ENCODE results near the gene COL23A1.

The COL23A1 gene

DNA sequence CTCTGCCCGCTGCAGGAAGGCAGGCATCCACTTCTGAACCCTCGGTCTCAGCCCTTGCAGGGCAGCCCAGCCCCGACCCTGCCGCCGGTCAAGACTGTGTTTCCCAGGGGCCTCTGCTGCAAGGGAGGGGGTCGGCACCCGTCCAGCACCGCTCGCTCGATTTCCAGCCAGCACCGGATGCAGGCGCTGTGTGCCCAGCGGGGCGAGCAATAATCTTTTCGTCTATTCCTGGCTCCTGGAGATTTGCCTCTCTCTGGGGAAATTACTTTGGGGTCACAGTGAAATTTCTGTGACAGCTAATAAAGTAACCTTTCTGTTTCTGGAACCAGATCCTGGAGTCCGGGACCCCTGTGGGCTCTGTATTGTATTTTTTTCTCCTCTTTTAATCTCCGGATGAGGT is 155.3 kb downstream of the COL23A1 start:
- no peak for DNase-seq (ENCODE audit: low spot score)

GRCh38 chr5:178434016-178434761 is 156.0 kb downstream of the COL23A1 start:
- DNase-seq (ENCODE audit: low spot score) = no peak

- no peak for DNase-seq (ENCODE audit: low spot score)
Observed at GRCh38 chr5:178433273-178433775, 156.9 kb downstream of the COL23A1 start.

GRCh38 chr5:178432421-178433272 is 157.5 kb downstream of the COL23A1 start:
- no peak for DNase-seq (ENCODE audit: low spot score)

GRCh38 chr5:178431782-178432165 is 158.4 kb downstream of the COL23A1 start:
- no peak for DNase-seq (ENCODE audit: low spot score)

DNA sequence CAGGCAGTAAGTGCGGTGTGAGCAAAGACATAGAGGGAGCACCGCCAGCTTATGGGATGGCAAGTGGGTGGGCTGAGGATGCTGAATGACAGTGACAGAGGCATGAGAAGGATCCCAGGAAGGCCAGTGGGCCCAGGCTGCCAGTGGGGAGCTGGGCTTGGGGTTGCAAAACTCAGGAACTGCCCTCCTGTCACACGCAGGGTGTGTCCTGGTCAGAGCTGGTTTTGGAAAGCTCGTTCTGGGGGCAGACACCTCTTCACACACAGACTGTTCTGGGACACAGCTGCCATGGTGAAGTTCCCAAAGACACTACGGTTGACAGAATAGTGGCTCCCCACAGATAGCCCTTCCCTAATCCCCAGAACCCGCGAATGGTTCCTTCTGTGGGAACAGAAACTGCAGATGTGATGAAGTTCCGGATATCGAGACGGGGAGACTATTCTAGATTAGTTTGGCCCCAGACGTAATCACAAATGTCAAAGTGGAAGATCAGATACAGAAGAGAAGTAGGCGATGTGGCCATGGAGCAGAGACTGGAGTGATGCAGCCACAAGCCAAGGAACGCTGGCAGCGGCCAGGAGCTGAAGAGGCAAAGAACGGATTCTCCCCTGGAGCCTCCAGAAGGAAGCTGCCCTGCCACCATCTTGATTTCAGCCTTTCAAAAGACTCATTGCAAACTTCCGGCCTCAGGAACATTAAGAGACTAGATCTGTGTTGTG is 159.0 kb downstream of the COL23A1 start:
- DNase-seq (ENCODE audit: low spot score) = no peak

- DNase-seq (ENCODE audit: low spot score) = no peak
Observed at GRCh38 chr5:178430186-178431062, 159.8 kb downstream of the COL23A1 start.

- no peak for DNase-seq (ENCODE audit: low spot score)
Observed at GRCh38 chr5:178429491-178430185, 160.6 kb downstream of the COL23A1 start.

DNA sequence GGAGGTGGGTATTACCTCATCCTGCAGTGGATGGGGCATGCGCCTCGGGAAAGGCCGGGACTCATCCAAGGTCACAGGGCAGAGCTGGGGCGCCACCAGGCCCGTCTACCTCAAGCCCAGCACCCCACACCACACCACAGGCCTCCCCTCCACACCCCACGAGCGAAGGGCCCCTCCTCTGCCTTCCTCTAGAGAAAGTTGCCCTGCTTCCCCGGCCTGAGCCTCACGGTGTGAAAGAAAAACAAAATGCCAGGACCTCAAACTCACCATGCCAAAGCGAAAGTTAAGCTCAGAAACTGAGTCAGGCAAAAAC is 161.1 kb downstream of the COL23A1 start:
- no peak for DNase-seq (ENCODE audit: low spot score)

DNA sequence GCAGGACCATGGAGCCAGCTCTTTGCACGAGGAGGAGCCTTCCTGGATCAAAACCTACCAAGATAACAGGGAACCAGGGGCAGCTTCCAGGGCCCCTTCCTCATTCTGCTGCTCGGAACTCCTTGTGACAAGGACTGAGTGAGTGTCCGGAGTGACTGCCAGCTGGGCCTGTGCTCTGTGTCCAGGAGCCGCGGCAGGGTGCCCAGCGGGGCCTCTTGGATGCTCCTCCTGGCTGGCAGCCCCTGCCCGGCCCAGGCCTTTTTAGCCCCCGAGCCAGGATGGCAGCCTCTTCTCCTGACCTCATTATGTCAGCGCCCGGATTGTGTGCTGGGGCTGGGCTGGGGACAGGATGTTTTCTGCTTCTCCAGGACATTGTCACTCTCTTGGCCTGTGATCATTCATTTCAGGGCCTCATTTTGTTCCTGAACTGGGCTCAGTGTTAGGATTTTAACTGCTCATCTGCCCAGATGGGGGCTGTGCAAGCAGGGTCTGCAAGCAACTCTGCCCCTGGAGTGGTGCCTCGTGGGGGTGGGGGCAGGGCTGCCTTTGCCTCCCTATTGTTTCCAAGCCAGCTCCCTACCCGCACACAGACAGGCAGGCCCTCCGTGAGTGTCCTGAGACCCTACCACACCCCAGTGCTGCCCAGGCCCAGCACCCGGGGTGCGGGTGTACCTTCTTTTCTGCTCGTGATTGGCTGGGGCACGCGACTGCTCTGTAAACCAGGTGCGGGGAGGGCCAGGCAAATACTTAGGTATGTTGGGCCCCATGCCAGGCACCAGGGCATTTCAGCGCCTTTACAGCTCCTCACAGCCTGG is 161.6 kb downstream of the COL23A1 start:
- DNase-seq (ENCODE audit: low spot score) = no peak

GRCh38 chr5:178427576-178428197 is 162.5 kb downstream of the COL23A1 start:
- DNase-seq (ENCODE audit: low spot score) = no peak

DNA sequence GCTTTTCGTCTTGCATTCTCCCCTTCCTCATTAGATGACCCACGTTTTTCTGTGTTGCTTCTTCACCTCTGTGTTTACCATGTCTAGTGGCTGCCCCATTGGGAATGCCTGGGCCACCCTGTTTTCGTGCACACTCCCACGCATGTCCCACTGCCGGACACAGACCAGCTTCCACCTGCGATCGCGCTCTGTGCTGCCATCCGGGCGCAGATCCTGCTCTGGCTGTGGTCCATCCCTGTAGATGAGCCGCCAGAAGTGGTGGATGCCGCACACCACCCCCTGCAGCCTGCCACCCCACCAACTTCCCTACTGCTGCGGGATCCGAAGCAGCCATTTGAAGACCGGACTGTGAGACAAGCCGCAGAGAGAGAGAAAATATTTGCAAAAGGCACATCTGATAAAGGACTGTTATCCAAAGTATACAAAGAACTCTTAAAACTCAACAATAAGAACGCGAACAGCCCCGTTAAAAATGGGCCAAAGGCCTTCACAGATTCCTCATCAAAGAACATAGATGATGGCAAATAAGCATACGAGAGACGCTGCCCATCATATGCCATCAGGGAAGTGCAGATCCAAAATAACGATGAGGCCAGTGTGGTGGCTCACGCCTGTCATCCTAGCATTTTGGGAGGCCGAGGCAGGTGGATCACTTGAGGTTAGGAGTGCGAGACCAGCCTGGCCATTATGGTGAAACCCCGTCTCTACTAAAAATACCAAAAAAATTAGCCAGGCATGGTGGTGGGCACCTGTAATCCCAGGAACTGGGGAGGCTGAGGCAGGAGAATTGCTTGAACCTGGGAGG is 163.7 kb downstream of the COL23A1 start:
- DNase-seq (ENCODE audit: low spot score) = no peak

DNA sequence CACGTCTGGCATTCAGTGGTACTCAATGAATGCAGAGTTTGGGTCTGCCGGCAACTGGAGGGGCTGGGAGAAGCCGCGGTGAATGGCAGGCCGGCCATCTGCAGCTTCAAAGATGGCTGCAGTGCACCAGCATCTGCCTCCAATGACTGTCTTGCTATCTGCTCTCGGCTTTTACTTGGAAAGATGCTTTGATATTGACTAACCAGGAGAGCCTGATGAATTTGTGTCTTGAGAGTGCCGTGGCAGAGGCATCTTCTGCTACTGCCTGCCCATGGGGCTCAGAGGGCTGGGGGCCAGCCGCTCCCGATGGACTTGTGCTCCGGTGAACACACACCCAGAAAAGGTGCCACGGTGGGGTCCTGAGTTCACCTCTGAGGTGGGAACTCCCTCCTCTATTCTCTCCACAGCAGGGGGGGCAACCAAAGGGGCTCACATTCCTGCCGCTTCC is 164.5 kb downstream of the COL23A1 start:
- no peak for DNase-seq (ENCODE audit: low spot score)

GRCh38 chr5:178424810-178425177 is 165.4 kb downstream of the COL23A1 start:
- DNase-seq (ENCODE audit: low spot score) = no peak

GRCh38 chr5:178423901-178424809 is 166.0 kb downstream of the COL23A1 start:
- DNase-seq (ENCODE audit: low spot score) = no peak

DNA sequence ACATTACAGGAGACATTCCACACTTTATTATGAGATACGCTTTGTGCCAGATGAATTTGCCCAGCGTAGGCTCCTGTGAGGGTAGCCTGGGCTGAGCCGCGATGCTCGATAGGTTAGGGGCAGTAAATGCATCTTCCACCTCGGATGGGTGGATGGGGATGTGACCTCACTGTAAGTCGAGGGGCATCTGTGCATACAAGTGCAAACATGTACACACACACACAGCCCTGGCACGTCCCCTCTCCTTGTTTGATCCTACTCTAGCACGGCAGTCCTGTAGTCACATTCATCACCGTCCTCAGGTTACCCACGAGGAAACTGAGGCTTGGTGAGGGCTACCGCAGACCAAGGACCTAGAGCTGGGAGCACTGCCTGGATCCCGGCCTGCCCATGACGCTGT is 166.8 kb downstream of the COL23A1 start:
- DNase-seq (ENCODE audit: low spot score) = no peak

DNA sequence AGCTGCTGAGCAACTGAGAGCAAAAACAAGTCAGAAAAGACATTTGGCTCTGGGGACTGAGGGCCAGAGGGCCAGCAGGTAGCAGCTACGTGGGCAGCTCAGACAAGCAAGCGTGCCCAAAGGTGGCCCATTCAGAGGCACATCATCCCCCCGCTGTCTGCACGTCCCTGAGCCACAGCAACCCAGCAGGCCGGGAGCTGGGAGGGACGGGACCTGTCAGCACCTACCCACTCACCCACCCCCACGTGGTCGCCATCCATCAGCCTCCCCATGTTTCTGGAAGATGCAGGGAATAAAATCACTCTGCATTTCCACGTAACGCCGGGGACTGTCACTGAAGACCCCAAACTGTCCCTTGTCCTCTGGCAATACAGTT is 167.8 kb downstream of the COL23A1 start:
- no peak for DNase-seq (ENCODE audit: low spot score)

Data from HuH-7.5 (cell line).